Activated T-cell treated with anti-CD3 and anti-CD28 coated beads for 4 hours (primary cell): ENCODE data around the gene CREB3.

Experiments
- DNase-seq: peaks from one replicate; pipeline ENCODE4 v3.0.0-alpha.2; 2020

Gene CREB3

DNA sequence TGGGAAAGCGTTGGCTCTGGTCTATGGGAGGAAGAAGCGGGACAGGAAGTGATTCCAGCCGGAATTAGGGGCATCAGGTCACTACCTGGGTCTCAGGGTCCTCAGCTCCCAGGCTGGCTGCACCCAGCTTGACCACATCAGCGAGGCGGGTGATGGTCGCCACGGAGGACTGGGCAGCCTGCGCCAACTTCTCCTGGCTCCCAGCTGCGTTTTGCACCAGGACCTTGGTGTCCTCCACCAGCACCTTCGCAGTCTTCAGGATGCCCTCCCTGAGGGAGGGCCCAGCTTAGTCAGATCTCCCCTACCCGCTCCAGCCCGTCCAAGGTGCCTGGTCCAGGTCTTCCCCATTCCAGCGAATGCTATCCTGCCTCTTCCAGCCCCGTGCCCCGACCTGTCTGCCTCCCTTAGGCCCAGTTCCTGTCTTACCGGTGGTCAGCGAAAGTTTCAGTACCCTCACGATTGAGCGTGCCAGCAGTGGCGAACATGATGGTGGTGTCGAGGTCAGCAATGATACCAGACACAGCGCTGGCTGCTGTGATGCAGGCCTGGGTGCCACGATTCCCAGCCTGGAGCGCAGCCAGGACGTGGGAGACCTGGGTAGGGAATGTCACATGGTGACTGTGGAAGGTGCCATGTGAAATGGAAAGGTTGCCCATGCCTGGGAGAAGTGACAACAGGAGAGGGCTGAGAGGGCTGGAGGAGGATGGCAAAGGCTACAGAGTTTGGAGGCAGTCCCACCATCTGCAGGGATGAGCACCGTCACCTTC, 28.4 kb upstream of the CREB3 start:
- DNase-seq, result no peak

- no peak for DNase-seq
Measured at GRCh38 chr9:35705372-35705771, 27.1 kb upstream of the CREB3 start.

GRCh38 chr9:35705836-35706430, 26.5 kb upstream of the CREB3 start:
- no peak for DNase-seq

- no peak for DNase-seq
Measured at GRCh38 chr9:35706951-35707350, 25.5 kb upstream of the CREB3 start.

DNA sequence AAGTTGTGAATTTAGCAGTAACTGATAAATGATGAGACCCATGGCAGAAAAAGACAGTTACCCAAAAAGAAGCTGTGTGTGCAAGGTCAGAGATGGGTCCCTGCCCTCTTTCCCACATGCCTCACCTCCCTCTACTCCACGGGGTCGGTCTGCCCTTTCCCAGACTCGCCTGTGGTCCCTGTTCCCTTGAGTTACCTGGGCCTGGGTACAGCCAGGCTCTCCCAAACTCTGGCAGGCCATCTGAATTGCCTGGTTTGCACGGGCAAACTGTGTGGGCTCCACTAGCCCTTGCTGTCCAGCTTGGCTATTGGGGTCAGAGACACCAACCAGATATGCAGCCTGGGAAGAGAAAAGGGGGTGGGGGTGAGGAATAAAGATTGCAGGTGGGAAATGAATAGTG, 24.3 kb upstream of the CREB3 start:
- no peak for DNase-seq

GRCh38 chr9:35710818-35711500, 21.5 kb upstream of the CREB3 start:
- no peak for DNase-seq

DNA sequence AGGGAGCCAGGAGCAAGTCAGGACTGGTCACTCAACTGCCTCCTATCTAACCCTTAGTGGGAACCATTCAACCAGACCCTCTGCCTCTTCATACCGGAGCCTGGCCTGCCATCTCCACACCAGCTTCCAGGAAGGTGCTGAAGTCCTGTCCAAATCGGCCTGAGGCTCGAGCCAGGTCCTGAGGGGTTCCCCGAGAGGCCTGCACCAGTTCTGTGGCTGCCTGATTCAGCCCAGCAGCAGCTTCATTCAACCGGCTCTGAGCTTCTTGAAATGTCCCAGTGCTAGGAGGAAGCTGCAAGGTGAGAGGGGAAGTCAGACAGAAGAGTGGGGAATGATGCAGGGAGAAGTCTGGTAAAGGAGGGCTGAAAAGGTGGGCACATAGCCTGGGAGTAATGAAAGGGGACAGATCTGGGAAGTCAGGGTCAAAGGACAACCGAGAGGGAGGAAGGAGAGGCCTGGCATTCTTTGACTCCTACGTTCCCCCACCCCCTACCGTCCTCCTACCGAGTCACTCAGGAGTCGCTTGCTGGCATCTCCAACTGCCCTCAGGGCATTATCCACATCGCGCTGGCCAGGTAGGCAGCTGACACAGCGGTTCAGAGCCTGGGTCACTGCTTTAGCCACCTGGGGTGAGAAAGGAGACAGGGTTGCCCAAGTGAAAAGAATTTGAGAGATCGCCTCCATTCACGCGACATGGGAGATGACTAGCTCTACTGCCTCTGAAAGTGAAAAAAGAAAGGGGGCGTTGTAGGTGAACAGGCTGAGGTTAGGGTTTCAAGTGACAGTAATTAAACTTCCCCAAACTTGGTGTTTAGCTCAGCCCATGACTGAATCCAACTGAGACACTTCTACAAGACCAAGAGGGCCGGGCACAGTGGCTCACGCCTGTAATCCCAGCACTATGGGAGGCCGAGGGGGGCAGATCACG, 20.7 kb upstream of the CREB3 start:
- no peak for DNase-seq

GRCh38 chr9:35712762-35713400, 19.6 kb upstream of the CREB3 start:
- DNase-seq, result no peak

DNA sequence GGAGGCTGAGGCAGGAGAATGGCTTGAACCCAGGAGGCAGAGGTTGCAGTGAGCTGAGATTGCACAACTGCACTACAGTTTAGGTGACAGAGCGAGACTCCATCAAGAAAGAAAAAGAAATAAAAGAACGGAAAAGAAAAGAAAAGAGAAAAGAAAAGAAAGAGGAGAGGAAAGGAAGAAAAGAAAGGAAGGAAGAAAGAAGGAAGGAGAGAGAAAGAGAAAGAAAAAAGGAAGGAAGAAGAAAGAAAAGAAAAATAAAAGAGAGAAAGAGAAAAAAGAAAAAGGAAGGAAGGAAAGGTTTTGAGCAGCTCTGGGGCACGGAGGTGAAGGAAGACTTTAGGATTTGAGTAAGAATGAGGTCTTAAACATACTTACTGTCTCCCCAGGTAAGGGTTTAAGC, 18.9 kb upstream of the CREB3 start:
- no peak for DNase-seq

GRCh38 chr9:35714123-35714522, 18.3 kb upstream of the CREB3 start:
- DNase-seq, result no peak

DNA sequence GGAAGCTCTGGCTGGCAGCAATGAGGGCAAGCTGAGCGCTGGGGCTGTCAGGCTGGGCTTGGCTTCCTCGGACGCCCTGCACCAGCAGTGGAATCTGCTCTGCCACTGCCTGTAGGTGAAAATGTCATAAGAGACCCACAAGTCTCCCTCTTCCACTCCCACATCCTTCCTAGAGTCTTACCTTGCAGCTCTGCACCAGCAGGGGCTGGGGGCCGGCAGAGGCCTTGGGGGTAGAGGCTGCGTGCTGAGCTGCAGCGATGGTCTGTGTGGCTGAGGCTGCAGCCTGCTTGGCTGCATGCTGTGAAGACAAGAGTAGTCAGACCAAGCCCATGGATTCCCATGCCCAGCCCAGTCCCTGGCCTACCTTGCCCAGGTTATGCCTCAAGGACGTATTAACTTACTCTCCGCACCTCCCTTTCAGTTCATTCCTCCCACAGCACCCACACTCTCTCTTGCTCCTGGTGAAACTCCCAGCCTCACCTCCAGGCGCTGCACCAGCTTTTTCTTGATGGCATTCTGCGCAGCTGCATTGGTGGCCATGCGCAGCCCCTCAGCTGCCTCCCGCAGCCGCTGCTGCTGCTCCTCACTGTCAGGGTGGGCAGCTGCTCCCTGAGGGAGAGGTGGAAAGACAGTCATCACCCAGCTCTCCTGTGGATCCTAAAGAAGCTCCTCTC, 17.8 kb upstream of the CREB3 start:
- DNase-seq, result no peak

GRCh38 chr9:35716230-35716629, 16.2 kb upstream of the CREB3 start:
- DNase-seq, result no peak

GRCh38 chr9:35717132-35717870, 15.2 kb upstream of the CREB3 start:
- no peak for DNase-seq

- DNase-seq, result no peak
Measured at GRCh38 chr9:35718721-35719511, 13.6 kb upstream of the CREB3 start.

GRCh38 chr9:35719546-35719945, 12.9 kb upstream of the CREB3 start:
- no peak for DNase-seq

DNA sequence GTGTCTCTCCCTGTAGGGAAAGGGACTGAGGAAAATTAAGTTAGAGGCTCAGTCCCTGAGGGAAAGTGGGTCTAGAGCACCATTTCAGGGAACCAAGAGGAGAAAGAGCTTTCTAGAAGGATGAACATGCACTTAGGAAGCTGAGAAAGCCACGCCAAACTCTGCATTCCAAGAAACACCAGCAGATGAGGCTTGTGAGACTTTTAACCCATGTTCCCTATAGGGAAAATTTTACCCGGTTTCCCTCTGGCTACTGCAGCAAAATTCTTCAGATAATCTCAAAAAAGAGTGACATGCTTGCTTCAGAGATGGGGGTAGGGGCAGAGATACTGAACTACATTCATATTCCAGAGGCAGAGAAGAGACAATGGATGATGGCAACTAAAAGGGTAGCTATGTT, 9.0 kb upstream of the CREB3 start:
- no peak for DNase-seq

GRCh38 chr9:35723908-35724307, 8.6 kb upstream of the CREB3 start:
- DNase-seq, result no peak

DNA sequence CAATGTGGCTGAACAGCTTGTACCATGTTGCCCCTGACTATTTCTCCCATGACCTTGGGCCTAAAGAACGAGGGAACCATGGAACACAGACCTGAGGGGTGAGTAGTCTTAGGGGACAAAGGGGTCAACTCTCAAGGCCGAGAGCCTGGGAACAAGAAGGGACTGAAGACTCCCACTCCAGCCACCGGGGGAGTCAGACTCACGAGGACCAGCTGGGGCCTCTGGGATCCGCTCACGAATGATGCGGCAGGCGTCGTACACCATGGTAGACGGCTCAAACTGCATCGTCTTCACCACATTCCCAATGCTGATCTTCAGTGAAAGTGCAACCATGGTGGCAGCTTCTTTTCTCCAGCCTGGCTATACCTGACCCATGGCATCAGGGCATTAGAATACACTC, 7.1 kb upstream of the CREB3 start:
- no peak for DNase-seq

- DNase-seq, result no peak
Measured at GRCh38 chr9:35726931-35727330, 5.5 kb upstream of the CREB3 start.

DNA sequence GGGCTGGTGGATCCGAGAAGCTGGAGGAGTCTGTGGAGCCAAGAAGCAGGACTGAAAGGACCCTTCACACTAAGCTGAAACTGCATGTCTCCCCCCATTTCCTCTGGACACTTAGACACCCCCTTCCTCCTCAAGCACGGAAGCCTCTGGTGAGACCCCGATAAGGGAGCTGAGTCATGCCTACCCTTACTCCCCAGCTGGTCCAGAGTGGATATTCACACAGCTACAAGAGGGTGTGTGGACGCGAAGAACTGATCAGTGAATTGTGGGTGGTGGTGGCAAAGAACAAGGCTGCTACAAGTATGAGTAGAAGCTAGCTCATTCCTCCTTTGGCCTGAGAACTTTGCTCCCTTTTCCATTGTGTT, 4.8 kb upstream of the CREB3 start:
- no peak for DNase-seq
